Heart left ventricle (tissue), 16 donors: ENCODE measurements around the gene AMFR. TPM values are rescaled to one million over a fixed set of nuclear protein-coding genes. Genes with fewer than 3 reads are reported as not detected.

Experiments used
- ATAC-seq, 4 donors: fragments of 200-7000 bp; cut with Tn5 transposase; one replicate each; pipeline ENCODE4 v1.9.1; 2020 to 2022; ENCODE audit warnings: moderate library complexity in 4 of 4, mild to moderate bottlenecking in 3 of 4, moderate number of reproducible peaks in 1 of 4
- DNase-seq, 5 donors: peaks; one replicate each; pipeline ENCODE4 v3.0.0-alpha.2; 2020
- H3K27ac ChIP-seq, 12 donors: fragments of 200-600 bp; sonication (generic) in 4 of 12; one replicate each; pipeline versions ENCODE4 v1.5.0 to v1.8.0; 2016 to 2022; ENCODE audit warnings: mild to moderate bottlenecking in 2 of 12
- H3K27me3 ChIP-seq, 9 donors: fragments of 200-600 bp; sonication (generic) in 2 of 9; one replicate each; pipeline versions ENCODE4 v1.5.1 to v1.8.0; 2016 to 2022; ENCODE audit warnings: mild to moderate bottlenecking in 3 of 9
- H3K36me3 ChIP-seq, 9 donors: fragments of 200-600 bp; sonication (generic) in 2 of 9; one replicate each; pipeline versions ENCODE4 v1.5.0 to v1.8.0; 2018 to 2022; ENCODE audit warnings: mild to moderate bottlenecking in 2 of 9
- H3K4me1 ChIP-seq, 12 donors: fragments of 200-600 bp; sonication (generic) in 4 of 12; one replicate each; pipeline versions ENCODE4 v1.5.0 to v1.8.0; 2016 to 2022; ENCODE audit warnings: mild to moderate bottlenecking in 3 of 12
- H3K4me3 ChIP-seq, 12 donors: fragments of 200-600 bp; sonication (generic) in 4 of 12; one replicate each; pipeline versions ENCODE4 v1.5.0 to v1.8.0; 2017 to 2022; ENCODE audit warnings: mild to moderate bottlenecking in 9 of 12, moderate library complexity in 4 of 12
- H3K9me3 ChIP-seq, 12 donors: fragments of 200-600 bp; sonication (generic) in 4 of 12; one replicate each; pipeline versions ENCODE4 v1.5.0 to v1.8.0; 2016 to 2022; ENCODE audit warnings: mild to moderate bottlenecking in 1 of 12
- CTCF ChIP-seq, 12 donors: fragments of 200-600 bp; sonication (generic) in 4 of 12; IDR thresholded peaks; one replicate each; pipeline versions ENCODE4 v1.5.0 to v1.8.0; 2018 to 2022; ENCODE audit warnings: antibody characterized with exemption in 12 of 12, mild to moderate bottlenecking in 5 of 12
- POLR2A ChIP-seq, 2 donors: fragments of 450-650 bp; IDR thresholded peaks; one replicate each; pipeline ENCODE4 v1.6.1; 2017; ENCODE audit warnings: antibody characterized with exemption in 2 of 2, mild to moderate bottlenecking in 2 of 2, moderate library complexity in 2 of 2
- WGBS, 4 donors: extraction: QIAGEN DNeasy Blood & Tissue Kit in 2 of 4; methylation state at CpG; one replicate each; pipeline versions ENCODE4 v1.1.5 to v1.1.7; 2013 to 2018; 5-methylcytosine and 5-hydroxymethylcytosine counted together
- intact Hi-C, 10 donors: fragments of 100-400 bp; cut with DNase I; formaldehyde crosslinking; loops; one replicate each; pipeline versions ENCODE4 v1.11.1 to v1.14.2; 2022
- polyA plus RNA-seq, 2 donors: library from polyadenylated mRNA; stranded (reverse); fragments of 200-250 nt; gene quantifications; one replicate each; pipeline ENCODE4 v1.2.3, GENCODE V29; 2013
- total RNA-seq, 9 donors: library from RNA; depleted of rRNA in 2 of 9; stranded (reverse); fragments of >200 nt in 2 of 9; fragmentation: NEBNext Ultra II Directional in 3 of 9; extraction: Animal tissue kit (Norgen Biotek cat#: 25700) in 3 of 9; gene quantifications; one replicate each; pipeline versions ENCODE4 v1.1.0 to v1.2.4, GENCODE V29; 2016 to 2023
- donor health status: ischemic (EF 13 %, LVEDD 7.1; RV severe dilation, severe dysfunction).
- donor health status: healthy with polysubstance abuse.
- donor health status: DM: no; HTN: yes; CAD: no.
- donor health status: DM: no; HTN: no; CAD: no.
- donor health status: ischemic (EF 25% LVEDD 6.9; RV normal size, moderate dysfunction).
- donor health status: ischemic (EF 25% LVEDD 5.7; RV mildly dilated, moderate dysfunction).
- donor health status: healthy.
- donor health status: DM: yes; HTN: yes; CAD: no.
- donor health status: ischemic (EF 35%, LVEDD 5.7; RV mildly dilated, moderate dysfunction).
- donor health status: nonischemic (EF 11% LVEDD 7.7; RV severe dilation, severe dysfunction).
- donor health status: DM: yes; HTN: yes; CAD: no.
- donor health status: PGD.
- donor health status: ischemic (EF 29% LVEDD 5.4; RV normal size, mild dysfunction).
- donor health status: nonischemic (EF 23%, LVEDD 6.1; RV moderate dilation, normal function).

The AMFR gene
- total and polyA plus RNA-seq, 11 donors, result 26.4 to 146 (median 84.8) TPM

- intact Hi-C loops, result loop anchor here (1.0 to 10.0 kb wide), 14 partner anchors 114 to 604 kb away; partner anchors contain the start of gene GNAO1 (in 6 of the 10)
- WGBS, 4 donors, result 52 to 84% (median 73%) methylated on average over 1 of the region's 1 CpG
These were observed 106.6 kb downstream of the AMFR start for GRCh38 chr16:56318827-56319140.

DNA sequence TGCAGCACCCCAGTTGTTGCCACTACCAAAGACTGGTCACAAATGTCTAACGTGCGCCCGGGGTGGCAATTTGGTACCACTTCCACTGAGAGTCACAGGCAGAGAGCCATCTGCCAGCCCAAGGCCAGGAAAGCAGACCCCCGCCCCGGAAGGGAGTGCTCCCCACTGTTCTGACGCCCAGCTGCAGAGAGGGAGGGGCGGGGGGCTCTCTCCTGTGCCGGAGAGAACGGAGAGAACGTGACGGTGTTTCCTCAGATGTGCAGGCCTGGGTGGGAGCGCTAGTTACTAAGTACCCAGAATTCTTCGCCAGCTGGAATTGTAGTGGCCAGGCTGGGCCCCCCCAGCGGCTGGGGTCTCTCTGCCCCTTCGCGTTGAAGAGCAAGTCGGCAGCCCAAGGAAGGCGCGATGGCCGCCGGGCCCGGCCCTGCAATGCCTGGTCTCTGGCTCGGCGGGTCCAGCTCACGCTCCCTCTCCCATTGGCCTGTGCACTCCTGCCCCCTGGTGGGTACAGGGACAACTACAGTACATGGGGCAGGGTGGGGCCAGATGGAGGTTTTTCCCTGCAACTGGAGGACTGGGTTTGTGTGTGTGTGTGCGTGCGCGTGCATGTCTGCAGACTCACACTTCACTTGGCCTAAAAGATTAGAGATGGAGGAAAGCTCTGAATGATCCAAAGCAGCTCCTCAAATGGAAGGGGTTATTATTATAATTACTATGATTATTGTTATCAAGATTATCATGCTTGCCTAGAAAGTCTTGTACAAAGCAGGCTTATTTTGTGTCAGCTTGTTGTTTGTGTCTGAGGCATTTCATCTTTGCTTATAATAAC, 107.1 kb downstream of the AMFR start:
- Histone ChIP-seq H3K4me3 (peak overlapping the region in 10 of 12 donors; percentile 16 to 49 (median 34)), H3K4me1 (peaks cover 0 to 9% (median 4%) of the 10 kb centered on the region in 12 donors), H3K9me3 (no peaks in the 10 kb centered on the region), H3K27me3 (no peaks in the 10 kb centered on the region), H3K36me3 (no peaks in the 10 kb centered on the region), H3K27ac (no peak overlapping the region)
- WGBS, 4 donors, result 13 to 27% (median 14%) methylated on average over 11 to 28 of the region's 28 CpGs
- intact Hi-C loops, result loop anchor here (1.0 to 10.0 kb wide), 15 partner anchors 113 to 603 kb away; partner anchors contain the start of gene GNAO1 (in 6 of the 10)
- DNase-seq (peak; percentile 81 to 91 (median 86)), ATAC-seq (peak; percentile 91 to 99 (median 96))
- TF ChIP-seq POLR2A (IDR thresholded peaks at IDR 0.05), result no peak
- TF ChIP-seq CTCF (IDR thresholded peaks at IDR 0.05), result peak; percentile 92 to 97 (median 94)

More at GRCh38 chr16:56318827-56319140, 106.6 kb downstream of the AMFR start:
- Histone ChIP-seq H3K4me3 (no peak overlapping the region), H3K9me3 (no peaks in the 10 kb centered on the region), H3K36me3 (no peaks in the 10 kb centered on the region), H3K27ac (no peak overlapping the region), H3K4me1 (peaks cover 0 to 9% (median 4%) of the 10 kb centered on the region in 12 donors), H3K27me3 (no peaks in the 10 kb centered on the region)
- TF ChIP-seq CTCF (IDR thresholded peaks at IDR 0.05) (no peak), POLR2A (IDR thresholded peaks at IDR 0.05) (no peak)
- DNase-seq, result no peak
- ATAC-seq, result no peak

DNA sequence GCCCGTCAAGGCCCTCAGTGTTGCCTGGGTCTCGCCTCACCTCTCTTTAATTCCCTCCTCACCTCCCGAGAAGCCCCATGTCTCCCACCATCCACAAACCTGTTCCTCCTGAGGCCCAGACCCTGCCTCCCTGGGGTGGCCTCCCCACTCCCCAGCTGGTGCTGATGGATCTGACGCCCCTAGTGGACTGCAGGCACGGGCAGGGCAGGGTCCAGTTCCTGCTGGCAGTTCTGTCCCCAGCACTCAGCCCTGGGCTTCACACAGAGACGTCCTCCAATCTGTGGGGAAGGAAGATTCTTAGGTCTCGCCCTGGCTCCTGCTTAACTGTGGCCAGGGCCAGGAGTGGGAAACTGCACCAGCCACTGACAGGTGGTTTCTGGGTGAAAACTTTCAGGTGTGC, 108.8 kb downstream of the AMFR start:
- ATAC-seq (no peak), DNase-seq (no peak)
- Histone ChIP-seq H3K4me3 (no peak overlapping the region), H3K4me1 (peaks cover 0 to 9% (median 4%) of the 10 kb centered on the region in 12 donors), H3K27me3 (no peaks in the 10 kb centered on the region), H3K9me3 (no peaks in the 10 kb centered on the region), H3K27ac (no peak overlapping the region), H3K36me3 (no peaks in the 10 kb centered on the region)
- intact Hi-C loops, result loop anchor here in 8 of 10 donors (2.0 to 10.0 kb wide), 8 partner anchors 112 to 602 kb away; partner anchors contain the start of gene GNAO1 (in 5 of the 8)
- TF ChIP-seq CTCF (IDR thresholded peaks at IDR 0.05) (no peak), POLR2A (IDR thresholded peaks at IDR 0.05) (no peak)
- 88 to 94% (median 93%) methylated on average over 7 of the region's 7 CpGs for WGBS, 4 donors

- no peak overlapping the region for H3K27ac ChIP-seq
- no peak overlapping the region for H3K4me3 ChIP-seq
- no peaks in the 10 kb centered on the region for H3K9me3 ChIP-seq
- no peak for ATAC-seq
- DNase-seq, result no peak
- peaks cover 0 to 9% (median 4%) of the 10 kb centered on the region in 12 donors for H3K4me1 ChIP-seq
- TF ChIP-seq CTCF (IDR thresholded peaks at IDR 0.05), result no peak
- no peak for TF ChIP-seq POLR2A (IDR thresholded peaks at IDR 0.05)
- no peaks in the 10 kb centered on the region for H3K36me3 ChIP-seq
- intact Hi-C loops, result loop anchor here in 8 of 10 donors (2.0 to 10.0 kb wide), 8 partner anchors 111 to 601 kb away; partner anchors contain the start of gene GNAO1 (in 5 of the 8)
- 86 to 94% (median 92%) methylated on average over 7 of the region's 7 CpGs for WGBS, 4 donors
- H3K27me3 ChIP-seq, result no peaks in the 10 kb centered on the region
These were observed 109.4 kb downstream of the AMFR start for GRCh38 chr16:56315955-56316354.
